ENCODE results near the gene PARD3. TPM values are rescaled to one million over a fixed set of nuclear protein-coding genes. Genes with fewer than 3 reads are reported as not detected.

The PARD3 gene
- total and polyA plus RNA-seq, 10 of the 15 experiments (the other 5 are each of a cell fraction or from before 2014, with no cell fraction given) = 2.6 to 43.1 (median 13.9) TPM

GRCh38 chr10:34780818-34781380 lies 34.2 kb downstream of the PARD3 start (continued):
- TF ChIP-seq, protein P1, sequence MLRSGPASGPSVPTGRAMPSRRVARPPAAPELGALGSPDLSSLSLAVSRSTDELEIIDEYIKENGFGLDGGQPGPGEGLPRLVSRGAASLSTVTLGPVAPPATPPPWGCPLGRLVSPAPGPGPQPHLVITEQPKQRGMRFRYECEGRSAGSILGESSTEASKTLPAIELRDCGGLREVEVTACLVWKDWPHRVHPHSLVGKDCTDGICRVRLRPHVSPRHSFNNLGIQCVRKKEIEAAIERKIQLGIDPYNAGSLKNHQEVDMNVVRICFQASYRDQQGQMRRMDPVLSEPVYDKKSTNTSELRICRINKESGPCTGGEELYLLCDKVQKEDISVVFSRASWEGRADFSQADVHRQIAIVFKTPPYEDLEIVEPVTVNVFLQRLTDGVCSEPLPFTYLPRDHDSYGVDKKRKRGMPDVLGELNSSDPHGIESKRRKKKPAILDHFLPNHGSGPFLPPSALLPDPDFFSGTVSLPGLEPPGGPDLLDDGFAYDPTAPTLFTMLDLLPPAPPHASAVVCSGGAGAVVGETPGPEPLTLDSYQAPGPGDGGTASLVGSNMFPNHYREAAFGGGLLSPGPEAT (IDR thresholded peaks at IDR 0.05; ENCODE audit: low read depth) = peak; percentile 90
- TF ChIP-seq NFYA (IDR thresholded peaks at IDR 0.05; ENCODE audit: borderline replicate concordance, low read depth, low read length) (no peak), MEF2B (IDR thresholded peaks at IDR 0.05; ENCODE audit: partially characterized antibody, poor library complexity, severe bottlenecking) (peak; percentile 98), BCL11A (IDR thresholded peaks at IDR 0.05; ENCODE audit: low read depth, low read length) (0 out of 2 replicates have a peak, but pooled peaks have one; percentile 12), RAD51 (IDR thresholded peaks at IDR 0.05) (peak; percentile 39; the same call in 1 of the 2 replicates), SUZ12 (IDR thresholded peaks at IDR 0.05; ENCODE audit: unreplicated experiment) (no peak), NRF1 (conservative IDR thresholded peaks at IDR 0.05; ENCODE audit: low read depth, low read length) (no peak), MYB (IDR thresholded peaks at IDR 0.05; ENCODE audit: borderline replicate concordance, low read depth, low read length) (no peak), BCL3 (IDR thresholded peaks at IDR 0.05; ENCODE audit: borderline replicate concordance, insufficient read depth, low read depth, low read length, poor library complexity, severe bottlenecking) (no peak), YBX1 (IDR thresholded peaks at IDR 0.05) (no peak), HDGF (IDR thresholded peaks at IDR 0.05) (no peak; the same call in 1 of the 2 replicates), STAT3 (IDR thresholded peaks at IDR 0.05; ENCODE audit: low read depth, low read length) (no peak), ATF2 (IDR thresholded peaks at IDR 0.05; ENCODE audit: low read length) (peak; percentile 77; the same call in 1 of the 2 replicates), ATF7 (IDR thresholded peaks at IDR 0.05; ENCODE audit: low read depth) (peak; percentile 96), SP1 (IDR thresholded peaks at IDR 0.05; ENCODE audit: low read depth, low read length) (no peak), JUND (IDR thresholded peaks at IDR 0.05; ENCODE audit: low read depth, low read length) (no peak), ZBED1 (IDR thresholded peaks at IDR 0.05; ENCODE audit: borderline replicate concordance) (no peak; the same call in 1 of the 2 replicates), MEF2A (IDR thresholded peaks at IDR 0.05; ENCODE audit: insufficient read depth, low read depth, low read length) (peak; percentile 92)
- TF ChIP-seq, protein P2, sequence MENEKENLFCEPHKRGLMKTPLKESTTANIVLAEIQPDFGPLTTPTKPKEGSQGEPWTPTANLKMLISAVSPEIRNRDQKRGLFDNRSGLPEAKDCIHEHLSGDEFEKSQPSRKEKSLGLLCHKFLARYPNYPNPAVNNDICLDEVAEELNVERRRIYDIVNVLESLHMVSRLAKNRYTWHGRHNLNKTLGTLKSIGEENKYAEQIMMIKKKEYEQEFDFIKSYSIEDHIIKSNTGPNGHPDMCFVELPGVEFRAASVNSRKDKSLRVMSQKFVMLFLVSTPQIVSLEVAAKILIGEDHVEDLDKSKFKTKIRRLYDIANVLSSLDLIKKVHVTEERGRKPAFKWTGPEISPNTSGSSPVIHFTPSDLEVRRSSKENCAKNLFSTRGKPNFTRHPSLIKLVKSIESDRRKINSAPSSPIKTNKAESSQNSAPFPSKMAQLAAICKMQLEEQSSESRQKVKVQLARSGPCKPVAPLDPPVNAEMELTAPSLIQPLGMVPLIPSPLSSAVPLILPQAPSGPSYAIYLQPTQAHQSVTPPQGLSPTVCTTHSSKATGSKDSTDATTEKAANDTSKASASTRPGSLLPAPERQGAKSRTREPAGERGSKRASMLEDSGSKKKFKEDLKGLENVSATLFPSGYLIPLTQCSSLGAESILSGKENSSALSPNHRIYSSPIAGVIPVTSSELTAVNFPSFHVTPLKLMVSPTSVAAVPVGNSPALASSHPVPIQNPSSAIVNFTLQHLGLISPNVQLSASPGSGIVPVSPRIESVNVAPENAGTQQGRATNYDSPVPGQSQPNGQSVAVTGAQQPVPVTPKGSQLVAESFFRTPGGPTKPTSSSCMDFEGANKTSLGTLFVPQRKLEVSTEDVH (IDR thresholded peaks at IDR 0.05; ENCODE audit: low read depth, partially characterized antibody) = peak; percentile 57
- TF ChIP-seq, protein P3, sequence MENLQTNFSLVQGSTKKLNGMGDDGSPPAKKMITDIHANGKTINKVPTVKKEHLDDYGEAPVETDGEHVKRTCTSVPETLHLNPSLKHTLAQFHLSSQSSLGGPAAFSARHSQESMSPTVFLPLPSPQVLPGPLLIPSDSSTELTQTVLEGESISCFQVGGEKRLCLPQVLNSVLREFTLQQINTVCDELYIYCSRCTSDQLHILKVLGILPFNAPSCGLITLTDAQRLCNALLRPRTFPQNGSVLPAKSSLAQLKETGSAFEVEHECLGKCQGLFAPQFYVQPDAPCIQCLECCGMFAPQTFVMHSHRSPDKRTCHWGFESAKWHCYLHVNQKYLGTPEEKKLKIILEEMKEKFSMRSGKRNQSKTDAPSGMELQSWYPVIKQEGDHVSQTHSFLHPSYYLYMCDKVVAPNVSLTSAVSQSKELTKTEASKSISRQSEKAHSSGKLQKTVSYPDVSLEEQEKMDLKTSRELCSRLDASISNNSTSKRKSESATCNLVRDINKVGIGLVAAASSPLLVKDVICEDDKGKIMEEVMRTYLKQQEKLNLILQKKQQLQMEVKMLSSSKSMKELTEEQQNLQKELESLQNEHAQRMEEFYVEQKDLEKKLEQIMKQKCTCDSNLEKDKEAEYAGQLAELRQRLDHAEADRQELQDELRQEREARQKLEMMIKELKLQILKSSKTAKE (IDR thresholded peaks at IDR 0.05; ENCODE audit: low read depth, poor library complexity, severe bottlenecking) = peak; percentile 63

Measured in GM12878 (cell line).